Activated CD8-positive, alpha-beta T cell treated with anti-CD3 and anti-CD28 coated beads for 36 hours (primary cell): ENCODE results near the gene TAF4. TPM values are rescaled to one million over a fixed set of nuclear protein-coding genes. Genes with fewer than 3 reads are reported as not detected.

Experiments
- ATAC-seq: fragments of 200-7000 bp; cut with Tn5 transposase; one replicate; pipeline ENCODE4 v1.10.0; 2021; ENCODE audit warnings: mild to moderate bottlenecking, moderate library complexity
- CTCF ChIA-PET: fragments of 350-600 bp; sonication (Branson Sonifier 250); formaldehyde crosslinking; loops from one replicate; lab custom pipeline; 2021; ENCODE audit warnings: antibody characterized with exemption; lab: Charles Lee
- POLR2A ChIA-PET: fragments of 350-600 bp; sonication (Branson Sonifier 250); formaldehyde crosslinking; loops from one replicate; lab custom pipeline; 2021; ENCODE audit warnings: antibody characterized with exemption; lab: Charles Lee
- DNase-seq: peaks from one replicate; pipeline ENCODE4 v3.0.0-alpha.2; 2020
- H3K27ac Mint-ChIP-seq: one replicate; pipeline ENCODE4 v1.8.0; 2021; ENCODE audit warnings: mild to moderate bottlenecking, mixed read lengths
- H3K27me3 Mint-ChIP-seq: one replicate; pipeline ENCODE4 v1.8.0; 2021; ENCODE audit warnings: mixed read lengths
- H3K36me3 Mint-ChIP-seq: one replicate; pipeline ENCODE4 v1.8.0; 2021; ENCODE audit warnings: low read depth, mixed read lengths
- H3K4me1 Mint-ChIP-seq: one replicate; pipeline ENCODE4 v1.8.0; 2021; ENCODE audit warnings: low read depth, mixed read lengths
- H3K4me3 Mint-ChIP-seq: one replicate; pipeline ENCODE4 v1.8.0; 2021; ENCODE audit warnings: mild to moderate bottlenecking, moderate library complexity, mixed read lengths
- H3K9me3 Mint-ChIP-seq: one replicate; pipeline ENCODE4 v1.8.0; 2021; ENCODE audit warnings: mixed read lengths
- CTCF ChIP-seq: fragments of 200-600 bp; IDR thresholded peaks from one replicate; pipeline ENCODE4 v1.8.0; 2022; ENCODE audit warnings: antibody characterized with exemption, mild to moderate bottlenecking
- intact Hi-C: fragments of 100-400 bp; cut with micrococcal nuclease; formaldehyde crosslinking; loops from one replicate; pipeline ENCODE4 v1.10.0; 2022
- total RNA-seq, 2 experiments: library from RNA; stranded (reverse); gene quantifications; one replicate each; pipeline ENCODE4 v1.2.3, GENCODE V29; 2021

Gene TAF4
- total RNA-seq, 2 experiments from 2014 or later = 14.1 to 15.9 TPM

GRCh38 chr20:62026564-62026856 lies 39.2 kb downstream of the TAF4 start:
- no peak overlapping the region for H3K27ac Mint-ChIP-seq
- TF ChIP-seq CTCF = no peak
- H3K4me1 Mint-ChIP-seq = peaks cover 41% of the 10 kb centered on the region
- ATAC-seq (no peak), DNase-seq (no peak)
- H3K36me3 Mint-ChIP-seq = no peaks in the 10 kb centered on the region
- POLR2A ChIA-PET = interaction anchor here (0.9 kb wide), 1 partner anchor 116 kb away, joined by 3 read pairs; no protein-coding TSS in a partner anchor
- intact Hi-C loops = loop anchor here (10.0 kb wide), 1 partner anchor 98 kb away; the partner anchor contains the start of gene LSM14B
- no peaks in the 10 kb centered on the region for H3K9me3 Mint-ChIP-seq
- H3K4me3 Mint-ChIP-seq = no peak overlapping the region
- no peaks in the 10 kb centered on the region for H3K27me3 Mint-ChIP-seq
- CTCF ChIA-PET = interaction anchor here (0.8 to 1.8 kb wide), 12 partner anchors 9 to 130 kb away, joined by 3 to 13 read pairs (median 5); partner anchors contain the start of gene LSM14B

- Mint-ChIP-seq H3K27me3 (no peaks in the 10 kb centered on the region), H3K9me3 (no peaks in the 10 kb centered on the region), H3K36me3 (no peaks in the 10 kb centered on the region), H3K4me1 (peaks cover 37% of the 10 kb centered on the region), H3K27ac (peak overlapping the region; percentile 14), H3K4me3 (no peak overlapping the region)
- TF ChIP-seq CTCF = peak; percentile 33
- ATAC-seq = peak; percentile 85
- peak; percentile 48 for DNase-seq
- intact Hi-C loops = loop anchor here (10.0 kb wide), 1 partner anchor 99 kb away; the partner anchor contains the start of gene LSM14B
- CTCF ChIA-PET = interaction anchor here (0.8 to 1.8 kb wide), 12 partner anchors 9 to 130 kb away, joined by 3 to 13 read pairs (median 5); partner anchors contain the start of gene LSM14B
- POLR2A ChIA-PET = interaction anchor here (0.9 kb wide), 1 partner anchor 116 kb away, joined by 3 read pairs; no protein-coding TSS in a partner anchor
Measured at GRCh38 chr20:62025832-62026563, 39.7 kb downstream of the TAF4 start.

GRCh38 chr20:62025394-62025793 lies 40.3 kb downstream of the TAF4 start:
- intact Hi-C loops = loop anchor here (10.0 kb wide), 1 partner anchor 99 kb away; the partner anchor contains the start of gene LSM14B
- no peak overlapping the region for H3K4me3 Mint-ChIP-seq
- peaks cover 37% of the 10 kb centered on the region for H3K4me1 Mint-ChIP-seq
- CTCF ChIA-PET = interaction anchor here (1.0 to 1.8 kb wide), 10 partner anchors 10 to 131 kb away, joined by 3 to 13 read pairs (median 5); partner anchors contain the start of gene LSM14B
- no peak for TF ChIP-seq CTCF
- ATAC-seq (peak; percentile 8), DNase-seq (no peak)
- no peaks in the 10 kb centered on the region for H3K27me3 Mint-ChIP-seq
- POLR2A ChIA-PET = no interaction called here
- H3K36me3 Mint-ChIP-seq = no peaks in the 10 kb centered on the region
- peak overlapping the region; percentile 14 for H3K27ac Mint-ChIP-seq
- H3K9me3 Mint-ChIP-seq = no peaks in the 10 kb centered on the region

- no peak overlapping the region for H3K27ac Mint-ChIP-seq
- H3K36me3 Mint-ChIP-seq = no peaks in the 10 kb centered on the region
Measured at GRCh38 chr20:62023935-62024334, 41.7 kb downstream of the TAF4 start.

More at GRCh38 chr20:62023935-62024334, 41.7 kb downstream of the TAF4 start:
- CTCF ChIA-PET = no interaction called here
- intact Hi-C loops = loop anchor here (10.0 kb wide), 1 partner anchor 101 kb away; the partner anchor contains the start of gene LSM14B
- ATAC-seq (no peak), DNase-seq (no peak)
- POLR2A ChIA-PET = no interaction called here
- Mint-ChIP-seq H3K9me3 (no peaks in the 10 kb centered on the region), H3K4me3 (no peak overlapping the region), H3K4me1 (peaks cover 42% of the 10 kb centered on the region), H3K27me3 (no peaks in the 10 kb centered on the region)
- no peak for TF ChIP-seq CTCF
